GM20431 (cell line): Measurements from ENCODE around the gene MYL10.

ENCODE experiments used
- in situ Hi-C: fragments of 300-500 bp; cut with MseI, MboI; formaldehyde crosslinking; loops from one replicate; pipeline ENCODE4 v1.15.0; 2020; ENCODE audit warnings: low sequenced_read_pairs; ENCODE audit not compliant: unreplicated experiment

Gene MYL10

GRCh38 chr7:101580596-101580995 lies 48.5 kb downstream of the MYL10 start:
- in situ Hi-C loops, result no loop called here

DNA sequence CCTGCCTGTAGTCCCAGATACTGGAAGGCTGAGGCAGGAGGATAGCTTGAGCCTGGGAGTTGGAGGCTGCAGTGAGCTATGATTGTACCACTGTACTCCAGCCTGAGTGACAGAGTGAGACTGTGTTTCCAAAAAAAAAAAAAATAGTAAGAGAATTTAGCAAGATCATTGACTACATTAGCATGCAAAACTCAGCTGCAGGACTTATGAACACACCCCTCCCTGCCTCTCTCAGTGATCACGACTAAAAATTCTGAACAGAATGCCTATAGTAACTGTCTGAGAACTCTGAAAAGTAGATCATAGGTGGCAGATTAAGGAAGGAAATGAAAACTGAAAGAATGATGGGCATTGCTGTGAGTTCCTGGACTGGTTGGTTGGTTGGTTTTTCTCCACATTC lies 50.5 kb downstream of the MYL10 start:
- in situ Hi-C loops, result no loop called here

DNA sequence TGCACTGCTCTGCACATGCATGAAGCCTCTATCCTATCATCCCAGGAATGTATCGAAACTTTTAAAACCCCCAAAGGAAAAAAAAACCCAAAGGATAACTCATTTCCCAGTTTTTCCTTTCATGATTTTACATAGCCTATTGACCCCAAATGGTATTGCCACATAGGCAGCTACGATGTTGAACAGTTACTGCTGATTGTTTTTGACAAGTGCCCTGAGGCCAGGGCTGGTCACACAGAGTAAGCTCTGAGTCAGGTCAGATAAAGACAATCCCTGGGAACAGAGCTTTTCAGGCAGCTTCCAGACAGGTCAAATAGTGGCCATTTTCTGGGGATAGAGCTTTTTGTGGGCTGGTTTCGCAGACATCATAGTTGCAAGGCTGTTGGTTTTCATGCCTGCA lies 52.1 kb downstream of the MYL10 start:
- in situ Hi-C loops, result no loop called here

- in situ Hi-C loops, result no loop called here
Measured at GRCh38 chr7:101575721-101576120, 53.4 kb downstream of the MYL10 start.

GRCh38 chr7:101575168-101575567 lies 53.9 kb downstream of the MYL10 start:
- in situ Hi-C loops, result no loop called here

DNA sequence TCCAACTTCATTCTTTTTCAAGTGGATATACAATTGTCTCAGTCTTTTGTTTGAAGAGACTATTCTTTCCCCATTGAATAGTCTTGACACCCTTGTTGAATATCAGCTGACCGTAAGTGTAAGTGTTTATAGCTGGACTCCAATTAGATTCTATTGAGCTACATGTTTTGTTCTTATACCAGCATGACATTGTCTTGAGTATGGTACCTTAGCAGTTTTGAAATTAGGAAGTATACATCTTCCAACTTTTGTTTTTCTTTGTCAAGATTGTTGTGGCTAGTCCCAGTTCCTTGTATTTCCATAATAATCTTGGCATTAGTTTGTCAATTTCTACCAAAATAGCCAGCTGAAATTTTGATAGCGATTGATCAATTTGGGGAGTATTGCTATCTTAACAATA lies 56.9 kb downstream of the MYL10 start:
- in situ Hi-C loops, result no loop called here

- in situ Hi-C loops, result no loop called here
Measured at GRCh38 chr7:101567230-101567629, 61.9 kb downstream of the MYL10 start.

- in situ Hi-C loops, result no loop called here
Measured at GRCh38 chr7:101565601-101566209, 63.4 kb downstream of the MYL10 start.

DNA sequence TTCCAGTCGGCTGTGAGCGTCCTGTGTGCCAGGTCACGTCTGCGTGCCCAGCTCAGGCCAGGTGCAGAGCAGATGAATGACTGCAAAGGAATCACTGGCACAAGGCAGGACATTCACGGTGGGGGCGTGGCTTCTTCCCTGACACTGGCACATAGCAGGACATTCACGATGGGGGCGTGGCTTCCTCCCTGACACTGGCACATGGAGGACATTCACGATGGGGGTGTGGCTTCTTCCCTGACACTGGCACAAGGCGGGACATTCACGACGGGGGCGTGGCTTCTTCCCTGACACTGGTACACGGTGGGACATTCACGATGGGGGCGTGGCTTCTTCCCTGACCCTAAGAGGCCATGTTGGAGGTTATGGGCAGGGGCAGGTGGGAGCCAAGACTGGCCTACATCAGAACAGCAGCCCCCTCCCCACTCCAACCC lies 64.3 kb downstream of the MYL10 start:
- in situ Hi-C loops, result no loop called here

GRCh38 chr7:101563943-101564777 lies 64.9 kb downstream of the MYL10 start:
- in situ Hi-C loops, result no loop called here
